GM21367 (cell line): ENCODE data around the gene PPP1R13B.
"Not testable (repeated sequence)": the region's sequence is repeated elsewhere in the genome, so short reads cannot be mapped to it uniquely, and the experiment has no call there.

Source experiments
- ATAC-seq: cut with Tn5 transposase; IDR thresholded peaks from one replicate; pipeline ENCODE4 v1.9.1; 2021; ENCODE audit not compliant: unreplicated experiment

PPP1R13B gene

GRCh38 chr14:103859416-103860202, 12.2 kb upstream of the PPP1R13B start:
- no peak for ATAC-seq

DNA sequence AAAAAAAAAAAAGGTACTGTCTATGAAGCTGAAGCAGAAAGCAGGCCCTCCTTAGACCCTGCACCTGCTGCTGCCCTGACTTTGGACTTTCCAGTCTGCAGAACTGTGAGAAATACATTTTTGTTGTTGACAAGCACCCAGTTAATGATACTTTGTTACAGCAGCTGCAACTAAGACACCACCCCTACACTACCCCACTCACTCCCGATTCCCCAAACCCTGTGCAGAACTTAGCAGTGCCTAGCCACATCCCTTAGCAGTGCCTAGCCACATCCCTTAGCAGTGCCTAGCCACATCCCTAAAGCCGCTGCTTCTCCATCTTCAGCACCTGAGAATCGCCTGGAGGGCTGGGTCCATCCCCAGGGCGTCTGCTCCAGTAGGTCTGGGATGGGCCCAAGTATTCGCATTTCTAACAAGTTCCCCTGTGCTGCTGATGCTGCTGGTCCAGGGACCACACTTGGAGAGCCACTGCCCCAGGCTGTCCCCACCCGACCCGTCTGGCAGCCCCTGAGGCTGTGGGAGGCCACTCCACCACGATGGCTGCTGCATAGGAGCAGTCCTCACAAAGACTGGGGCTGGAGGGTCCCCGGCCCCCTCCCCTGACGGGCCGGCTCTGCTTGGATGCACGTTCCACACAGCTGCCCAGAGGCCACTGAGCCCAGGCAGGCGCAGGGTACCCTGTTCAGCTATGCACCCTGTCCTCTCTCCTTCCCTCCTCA, 10.8 kb upstream of the PPP1R13B start:
- no peak for ATAC-seq

DNA sequence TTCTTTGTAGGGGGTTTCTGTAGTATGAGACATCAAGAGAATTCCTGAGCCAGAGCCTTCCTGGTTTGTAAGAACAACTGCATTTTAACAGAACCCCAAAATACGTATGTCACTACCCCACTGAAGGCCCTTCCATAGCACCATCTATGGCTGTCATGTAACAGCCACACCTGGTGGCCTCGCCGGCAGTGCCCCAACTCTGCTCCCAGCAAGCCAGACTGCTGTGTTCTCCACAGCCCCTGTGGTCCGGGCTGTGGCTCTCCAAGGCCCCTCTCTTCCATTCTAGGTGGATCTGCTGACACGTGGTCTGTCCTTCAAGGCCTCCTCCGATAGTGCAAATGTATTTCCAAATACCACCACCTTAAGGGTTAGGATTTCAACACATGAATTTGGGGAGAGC, 9.9 kb upstream of the PPP1R13B start:
- ATAC-seq: no peak

DNA sequence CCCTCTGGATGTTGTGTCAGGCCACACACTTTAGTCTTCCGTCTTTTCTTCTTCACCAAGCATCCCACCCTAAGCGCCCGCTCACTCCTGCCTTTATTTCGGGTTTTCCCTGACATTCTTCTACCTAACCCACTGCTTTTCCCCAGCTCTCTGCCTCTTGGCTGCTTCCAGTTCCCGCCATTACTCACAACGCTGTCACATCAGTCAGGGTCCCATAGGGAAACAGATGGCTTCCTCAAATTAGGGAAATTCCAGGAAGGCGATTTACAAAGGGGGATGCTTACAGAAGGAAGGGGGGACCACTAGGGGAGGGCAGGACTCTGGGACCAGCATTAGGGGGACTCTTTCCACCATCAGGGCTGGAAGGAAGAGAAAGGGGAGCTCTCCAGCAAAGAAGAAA, 9.2 kb upstream of the PPP1R13B start:
- no peak for ATAC-seq

DNA sequence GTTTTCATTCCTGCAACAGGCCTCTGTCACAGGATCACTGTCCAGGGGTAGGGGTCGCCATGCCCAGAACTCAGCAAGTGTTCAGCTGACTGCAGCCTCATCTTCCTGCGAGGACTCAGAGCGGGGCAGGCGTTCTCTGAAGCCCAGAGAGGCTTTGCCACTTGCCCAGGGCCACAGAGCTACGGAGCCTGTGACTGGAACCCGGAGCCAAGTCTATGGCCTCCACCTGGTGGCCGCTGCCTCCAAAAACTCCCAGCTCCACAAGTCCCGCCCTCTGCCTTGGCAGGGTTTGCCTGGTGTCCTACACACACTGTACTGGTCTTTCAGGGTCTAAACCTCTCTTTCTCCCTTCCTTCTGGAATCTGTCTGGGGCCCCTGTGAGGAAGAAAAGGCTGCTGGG, 8.7 kb upstream of the PPP1R13B start:
- no peak for ATAC-seq

DNA sequence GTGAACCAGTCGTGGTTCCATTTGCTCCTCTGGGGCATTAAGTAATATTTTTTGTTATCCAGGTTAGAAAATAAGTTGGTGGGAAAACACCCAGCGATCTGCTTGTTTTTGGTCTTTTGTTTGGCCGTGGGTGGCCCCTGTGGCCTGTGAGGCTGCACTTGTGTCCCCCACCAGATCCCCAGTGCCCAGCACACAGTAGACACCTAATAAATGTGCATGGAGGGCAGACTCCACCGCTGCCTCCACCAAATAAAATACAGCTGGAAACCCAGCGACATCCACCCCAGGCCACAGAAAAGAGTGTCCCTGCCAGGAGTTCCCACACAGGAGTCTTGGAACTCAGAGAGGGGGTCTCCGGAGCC, 8.3 kb upstream of the PPP1R13B start:
- ATAC-seq: no peak

- ATAC-seq: no peak
These were observed 7.7 kb upstream of the PPP1R13B start for GRCh38 chr14:103854822-103855733.

DNA sequence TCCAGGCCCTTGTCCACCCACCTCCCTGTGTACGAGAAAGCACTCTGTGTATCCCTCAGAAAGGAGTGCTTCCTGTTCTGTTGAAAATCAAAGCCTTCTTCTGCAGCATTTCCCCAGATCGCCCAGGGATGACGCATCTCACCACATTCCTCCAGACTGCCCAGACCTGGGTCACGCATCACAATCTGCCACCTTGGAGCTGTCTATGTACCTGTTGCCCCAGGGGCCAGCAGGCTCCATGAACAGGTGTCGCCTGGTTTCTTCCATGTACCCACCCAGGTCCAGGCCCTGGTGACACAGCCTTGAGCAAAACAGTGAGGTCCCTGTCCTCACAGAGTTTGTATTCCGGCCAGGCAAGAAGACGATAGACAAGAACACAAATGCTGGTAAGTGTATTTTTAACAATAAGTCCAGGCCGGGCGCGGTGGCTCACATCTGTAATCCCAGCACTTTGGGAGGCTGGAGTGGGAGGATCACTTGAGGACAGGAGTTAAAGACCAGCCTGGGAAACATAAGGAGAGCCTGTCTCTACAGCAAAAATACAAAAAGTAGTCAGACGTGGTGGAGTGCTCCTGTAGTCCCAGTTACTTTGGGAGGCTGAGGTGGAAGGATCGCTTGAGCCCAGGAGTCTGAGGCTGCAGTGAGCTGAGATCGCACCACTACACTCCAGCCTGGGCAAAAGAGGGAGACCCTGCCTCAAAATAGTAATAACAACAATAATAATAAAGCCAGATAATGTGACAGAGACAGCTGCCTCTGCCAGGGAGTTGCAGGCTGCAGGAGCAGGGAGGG, 6.8 kb upstream of the PPP1R13B start:
- ATAC-seq: no peak

GRCh38 chr14:103849151-103849886, 1.9 kb upstream of the PPP1R13B start:
- ATAC-seq: no peak

- ATAC-seq: no peak
These were observed 1.1 kb upstream of the PPP1R13B start for GRCh38 chr14:103848175-103849077.

- peak; percentile 18 for ATAC-seq
These were observed 578 bp downstream of the PPP1R13B start for GRCh38 chr14:103846543-103847450.

- no peak for ATAC-seq
These were observed 1.3 kb downstream of the PPP1R13B start for GRCh38 chr14:103846097-103846496.

- no peak for ATAC-seq
These were observed 2.0 kb downstream of the PPP1R13B start for GRCh38 chr14:103845327-103845726.

DNA sequence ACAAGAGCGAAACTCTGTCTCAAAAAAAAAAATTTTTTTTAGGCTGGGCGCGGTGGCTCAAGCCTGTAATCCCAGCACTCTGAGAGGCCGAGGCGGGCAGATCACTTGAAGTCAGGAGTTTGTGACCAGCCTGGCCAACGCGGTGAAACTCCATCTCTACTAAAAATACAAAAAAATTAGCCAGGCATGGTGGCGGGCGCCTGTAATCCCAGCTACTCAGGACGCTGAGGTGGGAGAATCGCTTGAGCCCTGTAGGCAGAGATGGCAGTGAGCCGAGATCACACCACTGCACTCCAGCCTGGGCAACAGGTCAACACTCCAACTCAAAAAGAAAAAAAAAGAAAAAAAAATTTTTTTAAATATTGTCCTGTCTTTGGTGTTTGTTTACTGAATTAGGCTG, 6.1 kb downstream of the PPP1R13B start:
- ATAC-seq: not testable (repeated sequence)

DNA sequence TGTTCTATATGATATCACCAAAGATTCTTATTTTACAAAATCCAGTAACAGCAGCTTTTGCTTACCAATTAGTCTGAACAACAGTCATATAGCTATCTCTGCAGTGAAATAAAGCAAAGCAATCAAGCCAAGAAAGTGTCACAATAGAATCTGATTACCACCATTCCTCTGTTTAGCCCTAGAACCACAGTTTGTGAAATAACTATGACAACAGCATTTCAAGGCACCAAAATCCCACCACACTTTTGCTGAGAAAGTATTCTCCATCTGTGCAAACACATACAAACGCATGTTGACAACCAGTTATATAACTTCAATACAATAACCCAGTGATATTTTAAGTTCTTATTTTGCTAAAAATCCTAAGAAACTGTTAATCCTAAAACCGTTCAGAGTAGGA, 7.4 kb downstream of the PPP1R13B start:
- no peak for ATAC-seq

GRCh38 chr14:103839579-103839978, 7.8 kb downstream of the PPP1R13B start:
- no peak for ATAC-seq

- no peak for ATAC-seq
These were observed 9.3 kb downstream of the PPP1R13B start for GRCh38 chr14:103838117-103838516.
